Hepatocyte (in vitro differentiated cells): ENCODE results near the gene L3MBTL1.

ENCODE experiments used
- CTCF ChIP-seq: fragments of 200-600 bp; sonication (generic); IDR thresholded peaks from 2 replicates; pipeline ENCODE4 v1.5.1; 2016; ENCODE audit warnings: antibody characterized with exemption, mild to moderate bottlenecking; ENCODE audit not compliant: poor library complexity
- EZH2 ChIP-seq: fragments of 200-600 bp; sonication (generic); IDR thresholded peaks from 2 replicates; pipeline ENCODE4 v1.6.1; 2016; ENCODE audit warnings: antibody characterized with exemption, mild to moderate bottlenecking, borderline replicate concordance

- TF ChIP-seq EZH2 (no peak), CTCF (no peak)
Measured at GRCh38 chr20:43535370-43536004, 28.0 kb downstream of the L3MBTL1 start.
